K562 (cell line): Measurements from ENCODE around the gene NEMP1. TPM values are rescaled to one million over a fixed set of nuclear protein-coding genes. Genes with fewer than 3 reads are reported as not detected.
A peak's percentile ranks its signal among the peaks of the same experiment; 100 is the strongest.

ENCODE experiments used
- AFF1 ChIP-seq, 2 experiments: fragments of 450-650 bp; IDR thresholded peaks; 2 replicates each; pipeline ENCODE4 v1.6.1; 2018; ENCODE audit warnings: mild to moderate bottlenecking in 2 of 2, low read depth in 1 of 2; ENCODE audit not compliant: partially characterized antibody in 2 of 2
- GABPA ChIP-seq: fragments of 200-800 bp; sonication (Bioruptor generic); conservative IDR thresholded peaks from 2 replicates; pipeline ENCODE4 v1.6.1; 2016; ENCODE audit warnings: low read depth, missing genetic modification characterization, missing compliant biosample characterization
- JUND ChIP-seq, 2 experiments: IDR thresholded peaks; 2 replicates in 1 of 2; 3 replicates in 1 of 2; pipeline ENCODE4 v1.6.1; 2011; ENCODE audit warnings: borderline replicate concordance in 2 of 2, low read depth in 2 of 2, low read length in 2 of 2, improper control_type of control experiment in 1 of 2, missing biosample characterization in 1 of 2, missing genetic modification characterization in 1 of 2, missing genetic modification reagents in 1 of 2
- LEF1 ChIP-seq: fragments of 450-650 bp; IDR thresholded peaks from 2 replicates; pipeline ENCODE4 v1.6.1; 2016; ENCODE audit warnings: mild to moderate bottlenecking
- NFE2 ChIP-seq: IDR thresholded peaks from 2 replicates; pipeline ENCODE4 v1.6.1; 2014; ENCODE audit warnings: antibody characterized with exemption, low read depth
- PHF8 ChIP-seq: fragments of 200-600 bp; sonication (generic); IDR thresholded peaks from 2 replicates; pipeline ENCODE4 v1.6.1; 2012; ENCODE audit warnings: mixed run types, mild to moderate bottlenecking, inconsistent platforms, low read length, moderate library complexity, borderline replicate concordance
- RBBP5 ChIP-seq: fragments of 200-600 bp; sonication (generic); IDR thresholded peaks from 2 replicates; pipeline ENCODE4 v1.6.1; 2012; ENCODE audit warnings: borderline replicate concordance, mild to moderate bottlenecking, low read length, control low read depth, inconsistent platforms; ENCODE audit not compliant: insufficient read depth, poor library complexity, severe bottlenecking
- RCOR1 ChIP-seq, 2 experiments: IDR thresholded peaks; 2 replicates each; pipeline ENCODE4 v1.6.1; 2012; ENCODE audit warnings: low read depth in 2 of 2, low read length in 2 of 2, borderline replicate concordance in 1 of 2, improper control_type of control experiment in 1 of 2
- SETDB1 ChIP-seq: IDR thresholded peaks from one replicate; pipeline ENCODE4 v1.6.1; 2012; ENCODE audit warnings: low read length, control low read depth, inconsistent platforms
- TBL1XR1 ChIP-seq, 2 experiments: IDR thresholded peaks; 2 replicates each; pipeline ENCODE4 v1.6.1; 2012; ENCODE audit warnings: improper control_type of control experiment in 2 of 2, low read length in 2 of 2, mild to moderate bottlenecking in 1 of 2
- ZBTB40 ChIP-seq, 2 experiments: fragments of 450-650 bp in 1 of 2; sonication (generic) in 1 of 2; formaldehyde crosslinking in 1 of 2; IDR thresholded peaks; 2 replicates each; pipeline versions ENCODE4 v1.7.1 to v1.9.0; 2016 to 2022; ENCODE audit warnings: inconsistent platforms in 1 of 2, mild to moderate bottlenecking in 1 of 2, missing genetic modification reagents in 1 of 2
- ZNF184 ChIP-seq: sonication (generic); formaldehyde crosslinking; IDR thresholded peaks from 2 replicates; pipeline ENCODE4 v1.5.0; 2020; ENCODE audit warnings: missing genetic modification reagents
- polyA plus RNA-seq, 8 experiments: library from polyadenylated mRNA; depleted of rRNA in 4 of 8; stranded (reverse) in 5 of 8; unstranded in 3 of 8; fragments of >200 nt; fragmentation: Nextera tagmentation in 2 of 8; fragmentation: Illumina TruSeq in 1 of 8; extraction: Ambion mirVana in 2 of 8; extraction: Trizol in 1 of 8; gene quantifications; 2 replicates each; pipeline versions ENCODE4 v1.2.1 to v1.2.3, GENCODE V29; 2011 to 2014; ENCODE audit warnings: inconsistent platforms in 1 of 8, missing spikeins in 1 of 8
- total RNA-seq, 7 experiments: library from RNA; depleted of rRNA in 6 of 7; stranded (reverse); fragments of >200 nt in 6 of 7; fragmentation: Illumina TruSeq in 2 of 7; extraction: Trizol in 2 of 7; gene quantifications; 2 replicates each; pipeline versions ENCODE4 v1.2.1 to v1.2.3, GENCODE V29; 2011 to 2021; ENCODE audit warnings: low replicate concordance in 1 of 7

The NEMP1 gene
- total and polyA plus RNA-seq, 9 of the 15 experiments (the other 6 are each of a cell fraction or from before 2014, with no cell fraction given) = 9.5 to 82.2 (median 41.2) TPM

- TF ChIP-seq ZNF184 (CRISPR knock-in tag) (no peak), NFE2 (peak; percentile 64), JUND (IDR thresholded peaks at IDR 0.05; ENCODE audit: borderline replicate concordance, low read depth, low read length) (peak; percentile 86), JUND (tag; IDR thresholded peaks at IDR 0.05; ENCODE audit: borderline replicate concordance, low read depth, low read length) (peak; percentile 71; the same call in 1 of the 3 replicates), RCOR1 (IDR thresholded peaks at IDR 0.05; ENCODE audit: borderline replicate concordance in 1 of 2, low read depth in 2 of 2, low read length in 2 of 2) (peak in 1 of 2 experiments; percentile 67; a peak in 1 of 4 replicates), SETDB1 (peak; percentile 53), ZBTB40 (IDR thresholded peaks at IDR 0.05) (peak; percentile 44; the same call in 1 of the 2 replicates), ZBTB40 (CRISPR knock-in tag; IDR thresholded peaks at IDR 0.05) (no peak), LEF1 (peak; percentile 66), AFF1 (IDR thresholded peaks at IDR 0.05; ENCODE audit: low read depth in 1 of 2, partially characterized antibody in 2 of 2) (no peak), TBL1XR1 (IDR thresholded peaks at IDR 0.05; ENCODE audit: low read length in 2 of 2) (peak in 1 of 2 experiments; percentile 42; a peak in 1 of 4 replicates), RBBP5 (peak; percentile 67), PHF8 (peak; percentile 17; the same call in 1 of the 2 replicates), GABPA (no peak)
These were observed 23.5 kb upstream of the NEMP1 start (continued) for GRCh38 chr12:57101892-57102695.
